Measurements from ENCODE around the gene DESI2. TPM values are rescaled to one million over a fixed set of nuclear protein-coding genes. Genes with fewer than 3 reads are reported as not detected.
"Not testable (repeated sequence)": the region's sequence is repeated elsewhere in the genome, so short reads cannot be mapped to it uniquely, and the experiment has no call there.

The DESI2 gene
- total RNA-seq, 1 experiment from 2014 or later: 44.6 TPM

DNA sequence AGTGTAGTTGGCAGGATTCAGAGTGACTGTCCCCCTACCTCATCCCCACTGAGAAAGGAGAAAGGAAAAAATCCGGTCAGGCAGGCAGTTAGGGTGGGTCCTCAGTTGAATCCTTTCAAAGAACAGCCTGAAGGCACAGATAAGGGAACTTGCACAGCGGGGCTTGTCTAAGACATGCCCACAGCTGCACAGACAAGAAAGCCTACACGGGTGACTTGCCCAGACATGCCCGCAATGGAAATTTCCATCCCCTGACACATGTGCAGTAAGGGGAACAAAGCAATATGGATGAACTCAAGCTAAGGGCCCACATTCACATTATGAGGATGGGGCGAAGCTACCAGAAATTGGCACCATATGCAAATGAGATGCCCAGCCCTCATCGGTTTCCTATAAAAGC, 82.5 kb downstream of the DESI2 start:
- DNase-seq (ENCODE audit: low read depth, low spot score): no peak
- Histone ChIP-seq H3K36me3 (ENCODE audit: control insufficient read depth in 1 of 2, insufficient read depth in 2 of 2, low read length in 2 of 2) (no peaks in the 10 kb centered on the region), H3K79me2 (ENCODE audit: insufficient read depth, low read length) (no peaks in the 10 kb centered on the region), H3K9me3 (ENCODE audit: control insufficient read depth in 1 of 2, insufficient read depth in 1 of 2, low read depth in 1 of 2, low read length in 2 of 2) (peaks cover 0 to 8% of the 10 kb centered on the region in 2 experiments; a peak in 1 of 4 replicates), H3K4me1 (ENCODE audit: control insufficient read depth in 1 of 2, insufficient read depth in 2 of 2, low read length in 2 of 2) (peaks cover 0 to 16% of the 10 kb centered on the region in 2 experiments; a peak in 3 of 4 replicates), H4K20me1 (ENCODE audit: insufficient read depth) (no peaks in the 10 kb centered on the region), H2AFZ (ENCODE audit: low read depth, low read length, poor library complexity, severe bottlenecking) (no peak overlapping the region), H3K27ac (ENCODE audit: low read depth, low read length) (peak overlapping the region; percentile 37; the same call in 1 of the 2 replicates), H3K4me3 (replicated peaks in 1 of 2; ENCODE audit: low read depth in 1 of 2, low read length in 2 of 2) (no peak overlapping the region), H3K27me3 (ENCODE audit: insufficient read depth, low read length) (no peaks in the 10 kb centered on the region), H3K4me2 (ENCODE audit: low read length) (no peak overlapping the region), H3K9ac (ENCODE audit: low read length) (no peak overlapping the region), H3K9me2 (ENCODE audit: insufficient read depth) (no peaks in the 10 kb centered on the region)
- TF ChIP-seq CBX3 (IDR thresholded peaks at IDR 0.05; ENCODE audit: low read depth) (peak; percentile 65; the same call in 1 of the 2 replicates), TCF7L2 (IDR thresholded peaks at IDR 0.05; ENCODE audit: borderline replicate concordance, extremely low read depth, insufficient read depth, insufficient read length) (no peak)
- CTCF ChIA-PET: no interaction called here
- POLR2A ChIA-PET: no interaction called here
- BruUV-seq (replicated peaks): no TSS peak
- RAD21 ChIA-PET (ENCODE audit: low non-redundant PET in 1 of 2, low total read pairs in 2 of 2, uncharacterized antibody in 2 of 2, unreplicated experiment in 2 of 2): no interaction called here
- intact Hi-C loops (cut with micrococcal nuclease): no loop called here
- ATAC-seq: peak; percentile 10; the same call in 1 of the 2 replicates

DNA sequence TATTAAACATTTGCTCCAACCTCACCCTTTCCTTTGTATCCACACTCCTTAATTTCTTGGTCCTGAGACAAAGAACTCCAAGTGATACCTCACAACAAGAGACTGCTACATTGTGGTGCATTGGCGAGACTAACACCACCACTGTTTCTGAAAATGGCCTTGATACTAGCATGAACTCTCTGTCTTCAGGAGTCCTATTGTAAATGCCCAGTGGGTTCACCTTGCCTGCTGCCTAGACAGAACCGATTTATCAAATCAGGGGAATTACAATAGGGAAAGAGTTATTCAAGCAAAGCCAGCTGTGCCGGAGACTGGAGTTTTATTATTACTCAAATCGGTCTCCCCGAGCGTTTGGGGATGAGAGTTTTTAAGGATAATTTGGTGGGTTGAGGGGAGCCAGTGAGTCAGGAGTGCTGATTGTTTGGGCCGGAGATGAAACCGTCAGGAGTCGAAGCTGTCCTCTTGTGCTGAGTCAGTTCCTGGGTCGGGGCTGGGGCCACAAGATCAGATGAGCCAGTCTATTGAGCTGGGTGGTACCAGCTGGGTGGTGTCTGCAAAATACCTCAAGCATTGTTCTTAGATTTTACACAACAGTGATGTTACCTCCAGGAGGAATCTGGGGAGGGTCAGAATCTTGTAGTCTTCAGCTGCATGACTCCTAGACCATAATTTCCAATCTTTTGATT, 83.1 kb downstream of the DESI2 start:
- ATAC-seq: no peak
- ChIA-PET POLR2A (no interaction called here), CTCF (no interaction called here), RAD21 (ENCODE audit: low non-redundant PET in 1 of 2, low total read pairs in 2 of 2, uncharacterized antibody in 2 of 2, unreplicated experiment in 2 of 2) (no interaction called here)
- H3K9ac ChIP-seq (ENCODE audit: low read length): no peak overlapping the region
- peaks cover 3 to 21% of the 10 kb centered on the region in 2 experiments; a peak in 3 of 4 replicates for H3K4me1 ChIP-seq (ENCODE audit: control insufficient read depth in 1 of 2, insufficient read depth in 2 of 2, low read length in 2 of 2)
- H4K20me1 ChIP-seq (ENCODE audit: insufficient read depth): no peaks in the 10 kb centered on the region
- H3K36me3 ChIP-seq (ENCODE audit: control insufficient read depth in 1 of 2, insufficient read depth in 2 of 2, low read length in 2 of 2): no peaks in the 10 kb centered on the region
- no peaks in the 10 kb centered on the region for H3K9me2 ChIP-seq (ENCODE audit: insufficient read depth)
- DNase-seq (ENCODE audit: low read depth, low spot score): no peak
- TF ChIP-seq JUND (IDR thresholded peaks at IDR 0.05) (no peak), POLR2A (IDR thresholded peaks at IDR 0.05; ENCODE audit: borderline replicate concordance, extremely low read depth, insufficient read depth, insufficient read length) (no peak), CEBPB (IDR thresholded peaks at IDR 0.05; ENCODE audit: low read depth) (no peak), ZNF274 (IDR thresholded peaks at IDR 0.05; ENCODE audit: low read depth, low read length) (no peak)
- H3K4me3 ChIP-seq (replicated peaks in 1 of 2; ENCODE audit: low read depth in 1 of 2, low read length in 2 of 2): no peak overlapping the region
- no peak overlapping the region for H3K4me2 ChIP-seq (ENCODE audit: low read length)
- peak overlapping the region; percentile 37; the same call in 1 of the 2 replicates for H3K27ac ChIP-seq (ENCODE audit: low read depth, low read length)
- intact Hi-C loops (cut with micrococcal nuclease): no loop called here
- no peaks in the 10 kb centered on the region for H3K27me3 ChIP-seq (ENCODE audit: insufficient read depth, low read length)
- H3K9me3 ChIP-seq (ENCODE audit: control insufficient read depth in 1 of 2, insufficient read depth in 1 of 2, low read depth in 1 of 2, low read length in 2 of 2): peaks cover 0 to 8% of the 10 kb centered on the region in 2 experiments; a peak in 1 of 4 replicates
- H3K79me2 ChIP-seq (ENCODE audit: insufficient read depth, low read length): no peaks in the 10 kb centered on the region
- H2AFZ ChIP-seq (ENCODE audit: low read depth, low read length, poor library complexity, severe bottlenecking): no peak overlapping the region
- no TSS peak for BruUV-seq (replicated peaks)

GRCh38 chr1:244739140-244739539, 86.2 kb downstream of the DESI2 start:
- BruUV-seq (replicated peaks); DNase-seq (ENCODE audit: low read depth, low spot score); H4K20me1 ChIP-seq (ENCODE audit: insufficient read depth); H3K79me2 ChIP-seq (ENCODE audit: insufficient read depth, low read length); H3K9me3 ChIP-seq (ENCODE audit: control insufficient read depth in 1 of 2, insufficient read depth in 1 of 2, low read depth in 1 of 2, low read length in 2 of 2); POLR2A ChIA-PET; H2AFZ ChIP-seq (ENCODE audit: low read depth, low read length, poor library complexity, severe bottlenecking); H3K4me3 ChIP-seq (replicated peaks in 1 of 2; ENCODE audit: low read depth in 1 of 2, low read length in 2 of 2); H3K36me3 ChIP-seq (ENCODE audit: control insufficient read depth in 1 of 2, insufficient read depth in 2 of 2, low read length in 2 of 2); H3K9ac ChIP-seq (ENCODE audit: low read length); H3K4me2 ChIP-seq (ENCODE audit: low read length); H3K9me2 ChIP-seq (ENCODE audit: insufficient read depth); ATAC-seq; H3K27ac ChIP-seq (ENCODE audit: low read depth, low read length); H3K27me3 ChIP-seq (ENCODE audit: insufficient read depth, low read length); CTCF ChIA-PET; intact Hi-C loops (cut with micrococcal nuclease): not testable (repeated sequence)
- H3K4me1 ChIP-seq (ENCODE audit: control insufficient read depth in 1 of 2, insufficient read depth in 2 of 2, low read length in 2 of 2): peaks cover 4 to 27% of the 10 kb centered on the region in 2 experiments; a peak in 3 of 4 replicates
- RAD21 ChIA-PET (ENCODE audit: low non-redundant PET in 1 of 2, low total read pairs in 2 of 2, uncharacterized antibody in 2 of 2, unreplicated experiment in 2 of 2): interaction anchor here in 1 of 2 experiments (0.6 kb wide), 1 partner anchor 129 kb away, joined by 3 read pairs; no protein-coding TSS in a partner anchor

All from HCT116 (cell line).